CD4-positive, alpha-beta T cell treated with Interleukin-2 at 100 ng/mL for 4 hours (primary cell): ENCODE results near the gene PRKCD.

Experiments
- DNase-seq: peaks from one replicate; pipeline ENCODE4 v3.0.0-alpha.2; 2020; ENCODE audit warnings: low spot score

The PRKCD gene

DNA sequence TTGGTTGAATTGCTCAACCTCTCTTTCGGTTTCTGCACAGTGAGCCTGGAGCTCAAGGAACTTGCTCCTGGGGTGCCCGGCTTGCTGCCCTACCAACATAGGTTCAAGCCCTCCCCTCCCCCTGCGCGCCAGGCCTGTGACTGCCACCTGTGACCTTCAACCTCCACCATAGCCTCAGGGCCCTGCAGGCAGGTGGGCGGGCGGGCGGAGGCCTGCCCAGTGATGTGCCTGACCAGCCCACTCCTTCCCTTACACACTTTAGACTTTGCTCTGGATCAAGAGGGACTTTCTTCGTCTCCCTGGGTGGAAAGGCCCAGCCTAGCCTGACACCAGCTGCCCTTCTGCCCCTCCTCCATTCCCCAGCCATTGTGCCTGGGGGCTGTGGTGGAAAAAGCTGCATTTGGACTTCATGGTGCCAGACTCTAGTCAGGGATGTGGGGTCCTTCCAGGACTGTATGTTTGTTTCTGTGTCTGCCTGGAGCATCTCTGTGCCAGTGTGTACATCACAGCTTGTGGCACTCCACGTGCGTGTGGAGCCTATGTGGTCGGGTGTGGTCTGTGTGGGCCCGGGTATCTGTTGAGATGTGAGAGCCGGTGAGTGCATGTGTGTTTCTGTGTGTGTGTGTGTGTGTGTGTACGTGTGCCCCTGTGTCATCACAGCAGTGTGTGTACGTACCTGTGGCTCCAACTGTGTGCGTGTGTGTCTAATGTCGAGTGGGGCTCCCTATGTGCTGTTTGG, 9.5 kb downstream of the PRKCD start:
- DNase-seq: no peak

DNA sequence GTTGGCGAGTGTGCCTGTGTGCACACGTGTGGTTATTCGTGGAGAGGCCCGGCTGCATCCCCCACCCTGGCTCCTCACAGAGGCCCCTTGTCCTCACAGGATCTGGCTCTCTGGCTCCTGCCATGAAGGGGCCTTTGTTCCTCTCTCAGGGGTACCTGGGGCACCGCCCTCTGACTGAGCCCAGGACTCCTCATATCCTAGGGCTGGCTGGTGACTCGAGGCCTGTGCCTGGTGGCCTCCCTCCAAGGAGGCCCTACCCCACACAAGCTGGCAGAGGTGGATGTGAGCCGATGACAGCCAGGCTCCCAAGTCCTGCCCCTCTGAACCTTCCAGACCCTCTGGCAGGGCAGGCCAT, 10.0 kb downstream of the PRKCD start:
- no peak for DNase-seq

DNA sequence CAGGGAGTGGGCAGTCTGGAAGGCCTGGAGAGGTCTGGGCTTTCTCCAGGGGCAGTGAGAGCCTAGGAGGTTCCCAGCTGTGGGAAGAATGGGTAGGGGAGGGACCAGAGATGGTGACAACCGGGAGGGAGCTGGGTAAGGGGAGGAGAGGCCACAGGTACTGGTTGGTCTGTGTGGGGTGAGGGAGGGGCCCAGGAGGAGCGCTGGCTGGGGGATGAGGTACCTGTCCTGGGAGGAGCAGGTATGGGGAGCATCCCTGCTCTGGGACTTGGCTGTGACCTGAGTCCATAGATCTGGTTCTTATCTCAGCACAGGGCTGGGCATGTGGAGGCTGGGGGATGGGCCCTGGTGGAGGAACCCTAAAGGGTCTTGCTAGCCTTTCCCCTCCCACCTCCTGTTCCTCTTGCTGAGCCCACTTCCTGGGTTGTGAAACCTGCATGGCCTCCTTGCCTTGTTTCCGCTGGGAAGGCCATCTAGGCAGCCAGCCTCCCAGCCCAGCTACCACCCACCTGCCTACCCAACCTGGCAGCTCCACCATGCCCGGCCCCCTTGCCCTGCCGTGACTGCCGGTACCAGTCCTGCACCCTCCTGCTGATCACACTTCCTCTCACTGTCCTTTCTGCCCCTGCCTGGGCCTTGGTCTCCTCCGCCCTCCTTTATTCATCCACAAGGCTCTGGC, 11.0 kb downstream of the PRKCD start:
- DNase-seq: no peak

DNA sequence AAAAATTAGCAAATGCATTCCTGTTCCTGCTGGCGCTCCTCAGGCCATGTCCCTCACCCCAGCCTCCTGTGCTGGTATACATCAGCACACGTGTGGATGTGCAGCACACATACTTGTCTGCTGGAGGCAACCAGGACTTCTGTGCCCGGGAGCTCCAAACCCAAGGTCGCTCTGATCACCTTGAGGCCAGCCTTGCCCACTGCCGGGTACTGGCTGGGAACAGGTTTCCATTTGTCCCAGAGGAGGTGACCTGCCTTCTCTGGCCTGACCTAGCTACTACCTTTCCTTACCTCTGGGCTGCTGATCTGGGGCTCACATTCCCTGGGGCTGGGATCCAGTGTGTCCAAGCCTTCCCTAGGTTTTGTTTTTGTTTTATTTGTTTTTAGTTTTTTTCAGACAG, 12.1 kb downstream of the PRKCD start:
- DNase-seq: no peak

DNA sequence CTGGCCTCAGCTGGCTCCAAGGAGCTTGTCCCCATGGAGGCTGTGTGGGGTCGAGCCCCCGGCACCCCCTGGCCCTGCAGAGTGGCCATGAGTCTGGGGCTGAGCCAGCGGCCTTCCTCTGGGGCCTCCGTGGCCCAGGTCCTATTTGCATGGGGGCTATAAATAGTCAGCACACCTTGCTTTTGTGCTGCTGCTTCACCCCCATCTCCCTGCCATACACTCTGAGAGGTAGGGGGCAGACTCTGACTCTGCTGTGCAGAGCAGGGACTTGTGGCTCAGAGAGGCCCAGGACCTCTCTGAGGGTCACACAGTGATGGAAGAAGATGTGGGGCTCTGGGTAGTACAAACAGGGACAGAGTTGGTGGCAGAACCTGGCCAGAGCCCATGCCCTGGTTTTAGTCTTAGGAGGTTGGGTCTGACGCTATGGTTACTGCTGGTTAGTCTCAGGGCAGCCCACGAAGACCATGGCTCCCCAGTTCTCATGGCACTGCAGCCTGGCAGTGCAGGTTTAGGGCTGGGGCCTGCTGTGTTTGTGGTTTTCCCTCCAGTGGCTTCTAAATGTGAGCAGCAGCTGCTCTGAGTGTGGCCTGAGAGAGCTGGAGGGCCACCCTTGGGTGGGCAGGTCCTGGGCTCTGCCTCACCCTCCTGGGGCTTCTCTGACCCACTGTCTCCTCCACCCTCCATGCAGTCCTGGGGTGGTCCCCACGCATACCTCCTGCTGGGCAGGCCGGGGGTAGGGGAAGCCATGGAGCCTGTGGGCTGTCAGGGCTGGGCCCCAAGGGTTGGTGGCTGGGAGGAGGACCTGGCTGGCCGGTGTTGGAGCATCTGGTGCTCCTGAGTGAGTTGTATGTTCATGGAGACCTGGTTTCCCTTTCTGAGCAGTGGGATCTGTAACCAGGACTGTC, 13.6 kb downstream of the PRKCD start:
- DNase-seq: no peak

DNA sequence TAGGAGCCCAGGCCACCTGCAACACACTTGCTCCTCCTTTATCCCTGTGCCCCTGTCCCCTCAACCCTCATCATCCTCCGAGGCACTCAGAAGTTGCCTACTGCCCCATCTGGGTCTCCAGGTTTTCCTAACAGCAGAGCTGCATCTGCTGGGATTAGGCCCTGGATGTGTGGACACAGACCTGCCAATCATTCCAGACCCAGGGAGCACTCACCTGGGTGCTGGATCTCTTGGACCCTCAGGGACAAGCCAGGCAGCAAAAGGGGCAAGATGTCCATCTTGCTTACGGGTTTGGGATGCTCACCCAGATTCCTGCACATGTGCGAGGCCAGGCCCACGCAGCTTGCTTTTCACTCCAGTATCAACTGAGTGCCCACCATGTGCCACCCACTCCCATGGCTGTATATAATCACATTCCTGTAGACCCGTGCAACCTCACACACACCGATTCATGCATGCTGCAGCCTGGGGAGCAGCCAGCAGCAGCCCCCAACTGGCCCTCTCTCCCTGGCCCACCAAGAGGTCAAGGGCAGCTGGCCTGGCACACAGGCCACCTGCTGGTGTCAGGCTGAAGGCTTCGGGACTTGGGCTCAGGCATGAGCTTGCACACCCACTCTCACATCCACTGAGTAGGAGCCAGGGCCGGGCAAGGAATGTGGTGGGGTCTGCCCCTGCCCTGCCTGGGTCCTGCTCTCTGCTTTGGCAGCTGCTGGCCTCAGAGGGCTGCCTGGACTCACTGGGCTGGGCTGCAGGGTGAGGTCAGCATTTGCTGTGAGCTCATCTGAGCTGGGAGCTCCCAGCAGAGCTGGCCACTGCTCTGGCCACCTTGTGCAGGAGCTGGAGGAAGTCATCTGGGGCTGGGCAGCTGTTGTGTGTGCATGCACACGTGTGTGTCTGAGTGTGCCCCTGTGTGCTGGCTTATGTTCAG, 14.9 kb downstream of the PRKCD start:
- DNase-seq: no peak

DNA sequence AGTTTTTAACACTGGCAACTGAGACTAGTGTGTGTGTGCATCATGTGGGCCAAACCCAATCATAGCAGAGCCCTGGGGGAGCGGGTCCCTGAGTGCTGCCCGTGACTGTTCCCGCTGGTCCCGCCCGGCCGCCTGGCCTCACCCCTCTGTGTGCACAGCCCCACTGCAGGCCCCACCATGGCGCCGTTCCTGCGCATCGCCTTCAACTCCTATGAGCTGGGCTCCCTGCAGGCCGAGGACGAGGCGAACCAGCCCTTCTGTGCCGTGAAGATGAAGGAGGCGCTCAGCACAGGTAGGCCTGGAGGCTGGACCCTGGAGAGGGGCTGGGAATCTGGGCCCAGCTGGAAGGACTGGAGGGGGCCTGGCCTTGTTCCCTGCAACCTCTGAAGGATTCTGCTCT, 17.2 kb downstream of the PRKCD start:
- no peak for DNase-seq

DNA sequence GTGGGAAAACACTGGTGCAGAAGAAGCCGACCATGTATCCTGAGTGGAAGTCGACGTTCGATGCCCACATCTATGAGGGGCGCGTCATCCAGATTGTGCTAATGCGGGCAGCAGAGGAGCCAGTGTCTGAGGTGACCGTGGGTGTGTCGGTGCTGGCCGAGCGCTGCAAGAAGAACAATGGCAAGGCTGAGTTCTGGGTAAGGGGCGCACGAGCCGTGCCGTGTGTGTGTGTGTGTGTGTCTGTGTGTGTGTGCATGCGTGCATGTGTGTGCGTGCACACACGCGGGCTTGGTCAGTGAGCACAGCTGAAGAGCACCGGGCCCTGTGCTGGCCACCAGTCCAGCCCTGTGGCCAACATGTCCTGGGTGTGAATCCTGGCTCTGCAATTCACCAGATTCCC, 18.6 kb downstream of the PRKCD start:
- no peak for DNase-seq

DNA sequence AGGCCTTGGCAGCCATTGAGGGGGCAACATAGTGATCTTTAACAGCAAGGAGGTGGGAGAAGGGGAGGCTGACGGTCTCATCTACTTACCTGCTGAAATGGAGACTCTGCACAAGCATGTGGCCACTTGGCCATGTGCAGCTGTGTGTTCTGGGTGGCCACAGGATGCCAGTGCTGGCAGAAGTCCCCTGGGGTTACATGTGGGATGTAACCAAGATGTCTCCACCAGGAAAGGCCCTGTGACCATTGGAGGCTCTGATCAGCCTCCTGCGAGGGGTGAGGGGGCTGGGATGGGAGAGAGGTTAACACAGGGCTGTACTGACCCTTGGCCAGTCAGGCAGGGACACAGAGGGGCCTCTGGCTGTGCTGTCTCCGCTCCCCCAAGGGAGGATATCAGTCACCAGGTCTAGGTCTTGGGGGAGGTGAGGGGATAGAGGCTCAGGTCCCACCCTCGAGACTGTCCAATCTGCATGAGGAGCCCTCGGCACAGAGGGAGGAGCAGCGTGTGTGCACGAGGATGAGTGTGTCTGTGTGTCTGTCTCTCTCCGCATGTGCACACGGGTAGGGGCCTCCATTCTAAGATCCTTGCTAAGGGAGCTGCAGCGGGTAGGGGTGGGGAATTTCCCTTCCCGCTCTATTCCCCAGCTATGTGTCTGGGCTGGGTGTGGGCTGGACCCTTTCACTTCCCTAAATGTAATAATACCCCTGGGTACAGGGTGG, 19.5 kb downstream of the PRKCD start:
- DNase-seq: no peak

DNA sequence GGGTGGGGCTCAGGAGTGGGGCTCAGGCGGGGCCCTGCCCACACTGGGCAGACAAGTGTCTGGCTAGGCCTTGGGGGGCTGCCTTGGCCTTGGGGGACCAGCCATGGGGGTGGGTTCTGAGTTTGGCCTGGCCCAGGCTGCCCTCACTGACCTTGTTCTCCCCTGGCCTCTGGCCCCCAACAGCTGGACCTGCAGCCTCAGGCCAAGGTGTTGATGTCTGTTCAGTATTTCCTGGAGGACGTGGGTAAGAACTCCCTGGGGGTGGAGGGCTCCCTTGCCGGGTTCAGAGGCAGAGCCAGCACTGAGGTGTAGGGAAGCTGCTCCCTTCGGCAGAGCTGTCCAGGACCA, 20.0 kb downstream of the PRKCD start:
- DNase-seq: no peak

DNA sequence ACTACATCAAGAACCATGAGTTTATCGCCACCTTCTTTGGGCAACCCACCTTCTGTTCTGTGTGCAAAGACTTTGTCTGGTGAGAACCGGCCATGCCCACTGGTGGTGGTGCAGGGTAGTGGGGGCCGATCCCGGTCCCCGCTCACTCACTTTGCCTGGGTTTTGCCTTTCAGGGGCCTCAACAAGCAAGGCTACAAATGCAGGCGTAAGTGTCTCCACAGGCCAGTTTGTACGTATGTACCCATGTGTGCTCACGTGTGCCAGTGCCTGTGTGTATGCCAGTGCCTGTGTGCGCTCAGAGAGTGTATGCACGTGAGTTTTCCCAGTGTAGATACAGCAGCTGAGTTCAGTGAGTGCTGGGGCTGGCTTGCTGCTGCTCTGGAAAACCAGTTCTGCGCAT, 20.5 kb downstream of the PRKCD start:
- DNase-seq: no peak

DNA sequence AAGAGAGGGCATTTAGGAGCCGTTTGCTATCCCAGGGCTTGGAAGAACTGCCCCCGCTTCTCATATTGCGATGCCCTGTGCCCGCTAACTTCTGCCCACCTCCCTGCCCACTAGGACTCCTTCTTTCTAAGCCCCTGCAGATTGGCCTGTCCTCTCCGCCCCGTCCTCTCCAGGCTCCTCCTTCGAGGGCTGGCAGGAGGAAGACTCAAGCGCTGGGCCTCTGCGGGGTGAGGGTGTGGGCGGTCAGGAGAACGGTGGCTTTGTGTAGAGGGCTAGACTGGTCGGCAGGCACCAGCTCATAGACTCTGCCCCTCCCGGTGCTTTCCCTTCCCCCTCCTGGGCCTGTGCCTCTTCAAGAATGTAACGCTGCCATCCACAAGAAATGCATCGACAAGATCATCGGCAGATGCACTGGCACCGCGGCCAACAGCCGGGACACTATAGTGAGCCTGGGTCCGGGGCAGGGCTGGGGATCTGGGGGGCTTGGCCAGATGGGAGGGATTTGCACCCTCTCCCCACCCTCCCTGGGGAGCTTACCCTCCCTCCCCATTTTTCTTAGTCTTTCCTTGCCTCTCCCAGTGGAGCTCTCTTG, 21.9 kb downstream of the PRKCD start:
- DNase-seq: no peak

DNA sequence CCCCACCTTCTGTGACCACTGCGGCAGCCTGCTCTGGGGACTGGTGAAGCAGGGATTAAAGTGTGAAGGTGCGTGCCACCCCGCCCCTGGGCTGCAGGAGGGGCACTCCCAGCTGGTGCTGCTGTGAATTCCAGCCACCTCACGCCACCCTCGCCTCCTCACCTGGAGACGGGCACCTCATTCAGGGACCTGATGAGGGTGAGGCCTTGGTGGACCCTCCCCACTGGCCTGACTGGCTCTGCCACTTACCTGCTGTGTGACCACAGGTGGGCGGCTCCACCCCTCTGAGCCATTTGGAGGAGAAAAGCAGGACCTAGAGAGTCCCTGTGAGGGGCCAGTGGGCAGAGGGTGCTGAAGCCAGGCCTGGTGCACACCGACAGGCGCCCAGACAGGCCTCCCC, 22.5 kb downstream of the PRKCD start:
- DNase-seq: no peak

DNA sequence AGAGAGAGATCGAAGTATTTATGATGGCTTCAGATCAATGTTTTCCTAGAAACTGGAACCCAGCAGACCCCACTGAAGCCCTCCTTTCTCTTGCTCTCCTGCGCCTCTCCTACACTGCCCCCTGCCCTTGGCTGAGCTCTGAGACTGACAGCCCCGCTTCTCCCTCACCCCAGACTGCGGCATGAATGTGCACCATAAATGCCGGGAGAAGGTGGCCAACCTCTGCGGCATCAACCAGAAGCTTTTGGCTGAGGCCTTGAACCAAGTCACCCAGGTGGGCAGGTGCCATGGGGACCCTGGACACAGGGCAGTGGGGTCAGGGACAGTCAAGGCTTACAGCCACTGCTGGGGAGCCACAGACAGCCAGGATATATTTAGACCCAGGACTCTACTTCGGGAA, 23.7 kb downstream of the PRKCD start:
- DNase-seq: no peak

DNA sequence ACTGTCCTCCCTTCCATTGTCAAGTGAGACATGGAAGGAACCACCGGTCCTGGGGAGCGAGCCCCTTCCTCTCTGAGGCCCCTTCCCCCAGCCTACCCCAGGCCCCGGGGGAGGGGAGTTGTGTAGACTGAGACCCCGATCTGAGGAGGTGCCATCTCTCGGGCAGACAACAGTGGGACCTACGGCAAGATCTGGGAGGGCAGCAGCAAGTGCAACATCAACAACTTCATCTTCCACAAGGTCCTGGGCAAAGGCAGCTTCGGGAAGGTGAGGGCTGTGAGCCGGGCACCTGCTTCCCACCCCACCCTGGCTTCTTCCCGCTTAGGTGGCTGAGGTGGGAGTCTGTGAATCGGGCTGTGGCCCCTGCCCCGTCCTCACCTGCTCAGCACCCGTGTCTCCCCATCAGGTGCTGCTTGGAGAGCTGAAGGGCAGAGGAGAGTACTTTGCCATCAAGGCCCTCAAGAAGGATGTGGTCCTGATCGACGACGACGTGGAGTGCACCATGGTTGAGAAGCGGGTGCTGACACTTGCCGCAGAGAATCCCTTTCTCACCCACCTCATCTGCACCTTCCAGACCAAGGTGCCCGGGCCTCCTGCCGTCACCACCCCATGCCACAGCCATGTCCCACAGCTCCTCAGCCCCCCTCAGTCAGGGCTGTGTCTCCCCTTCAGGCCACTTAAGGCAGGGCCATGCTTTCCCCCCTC, 24.9 kb downstream of the PRKCD start:
- no peak for DNase-seq

DNA sequence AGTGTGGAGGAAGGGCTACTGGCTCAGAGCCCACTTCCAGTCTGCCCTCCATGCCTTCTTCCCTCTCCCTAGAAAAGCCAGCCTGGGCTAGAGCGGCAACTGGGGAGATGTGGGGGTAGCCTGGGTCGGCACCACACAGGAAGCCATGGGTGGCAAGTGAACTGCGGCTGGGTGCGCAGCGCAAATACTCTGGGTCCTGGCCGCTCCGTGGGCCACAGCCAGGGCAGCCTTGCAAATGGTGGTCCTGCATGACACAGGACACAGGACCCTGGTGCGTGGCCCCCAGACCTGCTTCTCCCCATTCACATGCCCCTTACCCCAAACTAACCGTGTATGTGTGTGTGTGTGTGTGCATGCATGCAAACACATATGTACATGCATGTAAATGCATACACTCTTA, 25.7 kb downstream of the PRKCD start:
- DNase-seq: no peak

DNA sequence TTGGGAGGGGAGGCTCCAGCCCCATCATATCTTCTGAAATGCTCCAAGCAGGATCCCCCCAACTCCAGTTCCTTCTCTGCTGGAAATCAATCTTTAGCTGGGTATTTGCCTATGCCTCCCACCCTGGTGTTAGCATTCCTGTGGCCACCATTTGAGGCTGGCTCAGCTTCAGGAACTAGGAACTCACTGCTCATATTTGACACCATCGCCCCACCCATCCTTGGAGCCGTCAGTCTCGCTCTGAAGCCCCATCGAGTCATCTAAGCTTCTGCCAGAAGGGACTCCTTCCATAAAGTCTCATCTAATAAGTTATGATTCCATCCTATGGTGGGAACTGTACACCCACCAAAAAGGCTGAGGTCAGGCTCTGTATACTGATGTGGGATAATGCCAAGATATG, 26.4 kb downstream of the PRKCD start:
- DNase-seq: no peak

DNA sequence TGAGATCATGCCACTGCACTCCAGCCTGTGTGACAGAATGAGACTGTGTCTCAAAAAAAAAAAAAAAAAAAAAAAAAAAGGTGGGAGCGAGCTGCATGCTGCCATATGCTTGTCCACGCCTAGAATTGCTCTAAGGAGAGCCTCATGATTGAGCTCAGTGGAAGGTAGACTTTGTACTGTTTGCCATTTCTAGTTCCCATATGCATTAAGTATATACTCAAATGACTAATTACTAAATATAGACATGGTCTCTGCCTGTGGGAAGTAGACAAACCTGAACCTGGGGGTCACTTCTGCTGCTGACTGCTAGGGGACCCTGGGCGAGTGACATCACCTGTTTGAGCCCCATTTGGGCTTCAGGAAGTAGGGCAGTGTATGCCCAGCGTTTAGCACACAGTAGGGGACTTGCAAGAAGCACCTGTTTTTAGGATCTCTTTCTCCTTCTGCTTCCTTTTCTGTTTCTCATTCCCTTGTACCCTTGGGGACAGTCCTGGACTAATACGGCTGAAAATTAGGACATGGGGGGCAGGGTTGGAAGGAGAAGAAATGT, 27.2 kb downstream of the PRKCD start:
- DNase-seq: no peak

DNA sequence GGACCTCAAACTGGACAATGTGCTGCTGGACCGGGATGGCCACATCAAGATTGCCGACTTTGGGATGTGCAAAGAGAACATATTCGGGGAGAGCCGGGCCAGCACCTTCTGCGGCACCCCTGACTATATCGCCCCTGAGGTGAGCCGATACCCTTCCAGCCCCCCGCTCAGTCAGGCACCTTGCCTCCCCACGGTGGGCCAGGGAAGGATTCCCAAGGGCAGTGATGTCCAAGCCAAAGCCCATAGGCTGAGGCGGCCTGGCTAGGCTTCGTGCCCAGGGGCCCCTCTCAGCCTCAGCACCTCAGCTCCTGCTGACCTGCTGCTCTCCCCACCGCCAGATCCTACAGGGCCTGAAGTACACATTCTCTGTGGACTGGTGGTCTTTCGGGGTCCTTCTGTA, 27.7 kb downstream of the PRKCD start:
- DNase-seq: no peak

DNA sequence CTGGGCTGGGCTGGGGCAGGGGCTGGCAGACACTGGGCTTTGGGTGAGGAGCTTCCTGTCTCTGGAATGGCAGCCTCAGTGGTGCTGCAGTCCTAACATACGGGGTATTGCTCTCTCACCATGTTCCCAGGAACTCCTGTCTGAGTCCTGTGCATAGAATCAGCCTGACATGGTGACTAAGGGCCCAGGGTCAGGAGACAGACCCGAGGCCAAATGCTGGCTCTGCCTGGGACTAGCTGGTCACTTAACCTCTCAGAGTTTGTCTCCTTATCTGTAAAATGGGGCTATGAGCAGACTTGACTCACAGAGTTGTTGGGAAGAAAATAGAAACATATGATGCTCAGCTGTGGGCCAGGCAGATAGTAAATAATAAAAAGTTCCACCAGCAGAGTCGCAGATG, 28.3 kb downstream of the PRKCD start:
- DNase-seq: no peak
